ENCODE results near the gene ZNF518B. TPM values are rescaled to one million over a fixed set of nuclear protein-coding genes. Genes with fewer than 3 reads are reported as not detected.
A peak's percentile ranks its signal among the peaks of the same experiment; 100 is the strongest.

The ZNF518B gene
- total and polyA plus RNA-seq, 9 of the 15 experiments (the other 6 are each of a cell fraction or from before 2014, with no cell fraction given): 13.1 to 48.9 (median 37.5) TPM

DNA sequence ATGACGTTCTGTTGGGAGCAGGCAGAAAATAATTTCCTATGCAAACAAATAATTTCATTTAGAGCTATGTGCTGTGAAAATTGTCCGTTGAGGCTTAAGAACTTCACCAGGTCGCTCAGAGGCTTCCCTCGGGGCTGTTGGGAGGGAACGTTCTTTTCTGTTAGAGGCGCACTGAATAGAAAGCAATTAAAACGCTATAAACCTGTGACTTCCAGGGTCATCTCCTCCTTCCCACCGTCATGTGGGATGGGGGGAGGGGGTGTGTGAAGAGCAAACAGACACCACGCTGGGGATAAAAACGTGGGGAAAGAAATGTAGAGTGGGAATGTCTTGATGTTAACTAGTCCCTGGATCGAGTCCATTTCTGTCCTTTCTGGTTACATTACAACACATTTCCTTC, 35.2 kb upstream of the ZNF518B start (continued):
- no peak for TF ChIP-seq U2AF1 (optimal IDR thresholded peaks at IDR 0.05; ENCODE audit: low read depth, low read length)
- no peak for TF ChIP-seq EHMT2 (IDR thresholded peaks at IDR 0.05)

DNA sequence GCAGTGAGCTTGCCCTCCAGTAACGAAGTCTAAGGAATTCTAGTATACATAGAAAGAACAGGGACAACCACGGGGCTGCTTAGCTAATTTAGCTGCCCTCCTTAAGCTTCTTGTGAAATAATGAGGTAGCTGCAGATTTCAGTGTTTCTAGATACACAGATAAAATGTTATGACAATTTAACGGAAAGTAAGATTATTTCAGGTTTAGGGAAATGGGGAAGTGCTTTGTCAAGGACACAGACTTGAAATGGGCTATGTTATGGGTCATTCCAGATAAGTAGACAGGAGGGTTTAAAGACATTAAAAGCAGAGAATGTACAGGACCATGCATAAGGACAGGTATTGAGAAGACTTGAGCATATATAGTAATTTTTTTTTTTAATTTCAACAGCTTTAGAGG, 34.2 kb upstream of the ZNF518B start:
- Histone ChIP-seq H3K36me3 (ENCODE audit: control insufficient read depth, insufficient read depth, low read length) (no peaks in the 10 kb centered on the region), H3K4me2 (ENCODE audit: insufficient read depth, low read length) (no peak overlapping the region), H3K27me3 (ENCODE audit: control insufficient read depth in 2 of 2, insufficient read depth in 2 of 2, low read length in 2 of 2) (no peaks in the 10 kb centered on the region), H3K4me3 (no peak overlapping the region), H3K27ac (ENCODE audit: extremely low read depth, low read depth, low read length) (no peak overlapping the region), H3K9ac (ENCODE audit: insufficient read depth in 1 of 2, low read depth in 2 of 2, low read length in 2 of 2) (no peak overlapping the region), H2AFZ (ENCODE audit: low read depth, low read length) (no peak overlapping the region), H3K4me1 (replicated peaks in 1 of 2; ENCODE audit: control insufficient read depth in 2 of 2, insufficient read depth in 2 of 2, low read length in 2 of 2) (peaks cover 0 to 4% of the 10 kb centered on the region in 2 experiments; a peak in 3 of 5 replicates), H3K9me1 (ENCODE audit: control insufficient read depth, insufficient read depth, low read length) (no peaks in the 10 kb centered on the region), H3K9me3 (replicated peaks; ENCODE audit: control insufficient read depth, insufficient read depth, low read depth, low read length) (no peaks in the 10 kb centered on the region), H3K79me2 (ENCODE audit: control insufficient read depth, insufficient read depth, low read length) (no peaks in the 10 kb centered on the region), H4K20me1 (replicated peaks; ENCODE audit: control insufficient read depth, insufficient read depth, low read length) (no peaks in the 10 kb centered on the region)
- no TSS peak for BruUV-seq (replicated peaks)
- 4% methylated on average over 3 of the region's 3 CpGs for WGBS (ENCODE audit: insufficient coverage, low coverage, missing lambda C conversion rate)
- no peak for FAIRE-seq
- ATAC-seq: no peak
- POLR2A ChIA-PET: interaction anchor here (0.8 to 1.9 kb wide), 2 partner anchors 10 to 51 kb away, joined by 4 to 6 read pairs; no protein-coding TSS in a partner anchor
- no peak for DNase-seq (ENCODE audit: extremely low read depth in 1 of 4, low spot score in 3 of 4)
- in situ Hi-C loops (cut with MboI) (no loop called here), intact Hi-C loops (cut with micrococcal nuclease) (no loop called here)
- TF ChIP-seq, protein P1, sequence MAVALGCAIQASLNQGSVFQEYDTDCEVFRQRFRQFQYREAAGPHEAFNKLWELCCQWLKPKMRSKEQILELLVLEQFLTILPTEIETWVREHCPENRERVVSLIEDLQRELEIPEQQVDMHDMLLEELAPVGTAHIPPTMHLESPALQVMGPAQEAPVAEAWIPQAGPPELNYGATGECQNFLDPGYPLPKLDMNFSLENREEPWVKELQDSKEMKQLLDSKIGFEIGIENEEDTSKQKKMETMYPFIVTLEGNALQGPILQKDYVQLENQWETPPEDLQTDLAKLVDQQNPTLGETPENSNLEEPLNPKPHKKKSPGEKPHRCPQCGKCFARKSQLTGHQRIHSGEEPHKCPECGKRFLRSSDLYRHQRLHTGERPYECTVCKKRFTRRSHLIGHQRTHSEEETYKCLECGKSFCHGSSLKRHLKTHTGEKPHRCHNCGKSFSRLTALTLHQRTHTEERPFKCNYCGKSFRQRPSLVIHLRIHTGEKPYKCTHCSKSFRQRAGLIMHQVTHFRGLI (CRISPR knock-in tag; IDR thresholded peaks at IDR 0.05): no peak
- TF ChIP-seq SPI1 (IDR thresholded peaks at IDR 0.05; ENCODE audit: borderline replicate concordance, low read depth, low read length) (peak; percentile 94), PHF8 (IDR thresholded peaks at IDR 0.05; ENCODE audit: borderline replicate concordance, low read length) (no peak), JUNB (CRISPR knock-in tag; conservative IDR thresholded peaks at IDR 0.05) (no peak)
- CTCF ChIA-PET (ENCODE audit: low intra/inter-chr PET ratio): no interaction called here

All from K562 (cell line).